GM12878 (cell line): ENCODE measurements around the gene RPRD1A. TPM values are rescaled to one million over a fixed set of nuclear protein-coding genes. Genes with fewer than 3 reads are reported as not detected.

Source experiments
- ATAC-seq: fragments of 200-7000 bp; cut with Tn5 transposase; 3 replicates; pipeline ENCODE4 v1.9.1; 2020; ENCODE audit warnings: mild to moderate bottlenecking, moderate library complexity
- BruUV-seq: library from RNA; stranded (reverse); fragments of 400-500 nt; replicated peaks from 2 replicates; lab custom pipeline; 2021; lab: Mats Ljungman, UMichigan
- CTCF ChIA-PET: fragments of 300-600 bp; sonication (Branson Sonifier 250); formaldehyde crosslinking; extraction: SDS; loops from one replicate; lab custom pipeline; 2021; ENCODE audit warnings: inconsistent platforms; lab: Yijun Ruan, JAX
- POLR2A ChIA-PET: fragments of 350-600 bp; formaldehyde crosslinking; extraction: SDS; loops from one replicate; lab custom pipeline; 2021; ENCODE audit warnings: inconsistent platforms; lab: Charles Lee
- RAD21 ChIA-PET: fragments of 300-600 bp; sonication (Branson Sonifier 250); formaldehyde crosslinking; loops from one replicate; lab custom pipeline; 2023; ENCODE audit warnings: antibody characterized with exemption; ENCODE audit not compliant: unreplicated experiment; lab: Charles Lee
- SMC1A ChIA-PET: fragments of 300-600 bp; sonication (Branson Sonifier 250); formaldehyde crosslinking; loops from one replicate; lab custom pipeline; 2023; ENCODE audit not compliant: unreplicated experiment, uncharacterized antibody; lab: Charles Lee
- DNase-seq: peaks from one replicate; pipeline ENCODE4 v3.0.0-alpha.2; 2011; ENCODE audit warnings: low read depth, low spot score
- FAIRE-seq: peaks from 3 replicates; lab custom pipeline; 2011; peaks lifted over from hg19 to GRCh38; lab: Jason Lieb, UNC
- H2AFZ ChIP-seq: 2 replicates; pipeline ENCODE4 v1.6.0; 2011; ENCODE audit warnings: low read depth, low read length, control low read depth; ENCODE audit not compliant: control insufficient read depth
- H3K27ac ChIP-seq: 2 replicates; pipeline ENCODE4 v1.5.1; 2011; ENCODE audit warnings: control low read depth; ENCODE audit not compliant: control insufficient read depth, insufficient read depth
- H3K27me3 ChIP-seq, 2 experiments: replicated peaks in 1 of 2; 2 replicates each; pipeline versions ENCODE4 v1.6.0 to v1.6.1; 2011; ENCODE audit warnings: low read length in 1 of 2; ENCODE audit not compliant: control insufficient read depth in 2 of 2, insufficient read depth in 2 of 2
- H3K36me3 ChIP-seq, 2 experiments: 2 replicates each; pipeline ENCODE4 v1.5.1; 2011; ENCODE audit warnings: low read length in 1 of 2; ENCODE audit not compliant: control insufficient read depth in 2 of 2, insufficient read depth in 2 of 2
- H3K4me1 ChIP-seq: 2 replicates; pipeline ENCODE4 v1.6.1; 2011; ENCODE audit warnings: mild to moderate bottlenecking, low read length, moderate library complexity, mixed read lengths; ENCODE audit not compliant: control insufficient read depth, insufficient read depth
- H3K4me2 ChIP-seq: 2 replicates; pipeline ENCODE4 v1.6.0; 2011; ENCODE audit warnings: control low read depth; ENCODE audit not compliant: control insufficient read depth, insufficient read depth
- H3K4me3 ChIP-seq: fragments of 200-600 bp; sonication (generic); 2 replicates; pipeline ENCODE4 v1.5.1; 2016
- H3K79me2 ChIP-seq: 2 replicates; pipeline ENCODE4 v1.6.0; 2011; ENCODE audit warnings: low read length; ENCODE audit not compliant: control insufficient read depth, insufficient read depth
- H3K9ac ChIP-seq: 2 replicates; pipeline ENCODE4 v1.8.0; 2011; ENCODE audit warnings: low read length, control low read depth, mixed read lengths; ENCODE audit not compliant: control insufficient read depth, insufficient read depth
- H3K9me3 ChIP-seq: replicated peaks from 3 replicates; pipeline ENCODE4 v1.5.1; 2011; ENCODE audit warnings: mild to moderate bottlenecking, low read length; ENCODE audit not compliant: control insufficient read depth, insufficient read depth
- H4K20me1 ChIP-seq: 2 replicates; pipeline ENCODE4 v1.6.0; 2011; ENCODE audit not compliant: control insufficient read depth, insufficient read depth
- BHLHE40 ChIP-seq, 2 experiments: fragments of 450-650 bp in 1 of 2; IDR thresholded peaks; 2 replicates each; pipeline ENCODE4 v1.6.1; 2011 to 2017; ENCODE audit warnings: low read depth in 2 of 2, borderline replicate concordance in 1 of 2, improper control_type of control experiment in 1 of 2, low read length in 1 of 2, mild to moderate bottlenecking in 1 of 2
- CHD1 ChIP-seq: IDR thresholded peaks from 2 replicates; pipeline ENCODE4 v1.6.1; 2012; ENCODE audit warnings: low read depth, low read length, improper control_type of control experiment
- MEF2A ChIP-seq: IDR thresholded peaks from 2 replicates; pipeline ENCODE4 v1.6.1; 2011; ENCODE audit warnings: low read depth, mild to moderate bottlenecking, low read length, moderate library complexity; ENCODE audit not compliant: insufficient read depth
- NR2F1 ChIP-seq: fragments of 450-650 bp; conservative IDR thresholded peaks from 2 replicates; pipeline ENCODE4 v1.6.1; 2017; ENCODE audit warnings: mild to moderate bottlenecking
- TAF1 ChIP-seq: IDR thresholded peaks from 2 replicates; pipeline ENCODE4 v1.6.1; 2011; ENCODE audit warnings: mild to moderate bottlenecking, low read depth, low read length, borderline replicate concordance
- TARDBP ChIP-seq: IDR thresholded peaks from 2 replicates; pipeline ENCODE4 v1.6.1; 2016; ENCODE audit warnings: borderline replicate concordance
- WGBS: methylation state at CpG from one replicate; pipeline ENCODE4 v1.1.6; 2016; ENCODE audit warnings: low lambda C conversion rate; ENCODE audit not compliant: insufficient replicate concordance, insufficient coverage; ENCODE audit errors: missing lambda C conversion rate; 5-methylcytosine and 5-hydroxymethylcytosine counted together
- in situ Hi-C: fragments of 300-500 bp; cut with MboI; formaldehyde crosslinking; loops from 9 replicates; pipeline ENCODE4 v1.14.3; 2018; ENCODE audit warnings: mixed read lengths
- intact Hi-C: fragments of 100-400 bp; cut with micrococcal nuclease; formaldehyde crosslinking; loops from one replicate; pipeline ENCODE4 v1.14.2; 2022; ENCODE audit not compliant: unreplicated experiment
- polyA plus RNA-seq, 11 experiments: library from polyadenylated mRNA; depleted of rRNA in 4 of 11; unstranded in 6 of 11; stranded (reverse) in 5 of 11; fragments of >200 nt; fragmentation: Nextera tagmentation in 4 of 11; fragmentation: Illumina TruSeq in 1 of 11; extraction: Ambion mirVana in 4 of 11; extraction: Trizol in 1 of 11; gene quantifications; 1 replicate in 1 of 11; 2 replicates in 10 of 11; pipeline versions ENCODE4 v1.2.1 to v1.2.3, GENCODE V29; 2011 to 2016; ENCODE audit warnings: inconsistent platforms in 2 of 11, missing spikeins in 2 of 11, low read depth in 1 of 11
- total RNA-seq, 4 experiments: library from RNA; depleted of rRNA in 3 of 4; stranded (reverse); fragments of >200 nt in 3 of 4; fragmentation: Illumina TruSeq in 1 of 4; extraction: Trizol in 1 of 4; gene quantifications; 2 replicates each; pipeline versions ENCODE4 v1.2.1 to v1.2.3, GENCODE V29; 2013 to 2021
- TF ChIP-seq, protein P1 (sequence below): fragments of 150-350 bp; IDR thresholded peaks from 2 replicates; pipeline ENCODE4 v1.6.1; 2014; ENCODE audit warnings: mild to moderate bottlenecking, low read depth, low read length

The RPRD1A gene
- total and polyA plus RNA-seq, 10 of the 15 experiments (the other 5 are each of a cell fraction or from before 2014, with no cell fraction given), result 16.2 to 66.2 (median 36.2) TPM

- in situ Hi-C loops, result no loop called here
- Histone ChIP-seq H3K9ac (no peak overlapping the region), H4K20me1 (no peaks in the 10 kb centered on the region), H2AFZ (no peak overlapping the region), H3K4me1 (no peaks in the 10 kb centered on the region), H3K79me2 (no peaks in the 10 kb centered on the region), H3K9me3 (no peaks in the 10 kb centered on the region), H3K27ac (no peak overlapping the region), H3K4me3 (no peak overlapping the region), H3K27me3 (no peaks in the 10 kb centered on the region), H3K36me3 (peaks cover 0 to 13% of the 10 kb centered on the region in 2 experiments; a peak in 2 of 4 replicates), H3K4me2 (no peak overlapping the region)
- intact Hi-C loops, result no loop called here
- 100% methylated on average over 1 of the region's 1 CpG for WGBS
- ChIA-PET POLR2A (no interaction called here), RAD21 (no interaction called here), SMC1A (interaction anchor here (1.2 kb wide), 1 partner anchor 73 kb away, joined by 3 read pairs; no protein-coding TSS in a partner anchor), CTCF (interaction anchor here (1.4 to 3.9 kb wide), 2 partner anchors 261 kb away, joined by 3 to 16 read pairs; no protein-coding TSS in a partner anchor)
- ATAC-seq (no peak), DNase-seq (no peak), FAIRE-seq (no peak)
- TF ChIP-seq TAF1 (no peak), CHD1 (no peak), NR2F1 (no peak), BHLHE40 (IDR thresholded peaks at IDR 0.05; ENCODE audit: borderline replicate concordance in 1 of 2, low read depth in 2 of 2, low read length in 1 of 2) (no peak), MEF2A (no peak), TARDBP (no peak)
- TF ChIP-seq, protein P1, sequence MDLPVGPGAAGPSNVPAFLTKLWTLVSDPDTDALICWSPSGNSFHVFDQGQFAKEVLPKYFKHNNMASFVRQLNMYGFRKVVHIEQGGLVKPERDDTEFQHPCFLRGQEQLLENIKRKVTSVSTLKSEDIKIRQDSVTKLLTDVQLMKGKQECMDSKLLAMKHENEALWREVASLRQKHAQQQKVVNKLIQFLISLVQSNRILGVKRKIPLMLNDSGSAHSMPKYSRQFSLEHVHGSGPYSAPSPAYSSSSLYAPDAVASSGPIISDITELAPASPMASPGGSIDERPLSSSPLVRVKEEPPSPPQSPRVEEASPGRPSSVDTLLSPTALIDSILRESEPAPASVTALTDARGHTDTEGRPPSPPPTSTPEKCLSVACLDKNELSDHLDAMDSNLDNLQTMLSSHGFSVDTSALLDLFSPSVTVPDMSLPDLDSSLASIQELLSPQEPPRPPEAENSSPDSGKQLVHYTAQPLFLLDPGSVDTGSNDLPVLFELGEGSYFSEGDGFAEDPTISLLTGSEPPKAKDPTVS, result no peak
- no TSS peak for BruUV-seq
Measured at GRCh38 chr18:36023336-36023735, 44.0 kb downstream of the RPRD1A start.
